ENCODE data around the gene CD4.

The CD4 gene

DNA sequence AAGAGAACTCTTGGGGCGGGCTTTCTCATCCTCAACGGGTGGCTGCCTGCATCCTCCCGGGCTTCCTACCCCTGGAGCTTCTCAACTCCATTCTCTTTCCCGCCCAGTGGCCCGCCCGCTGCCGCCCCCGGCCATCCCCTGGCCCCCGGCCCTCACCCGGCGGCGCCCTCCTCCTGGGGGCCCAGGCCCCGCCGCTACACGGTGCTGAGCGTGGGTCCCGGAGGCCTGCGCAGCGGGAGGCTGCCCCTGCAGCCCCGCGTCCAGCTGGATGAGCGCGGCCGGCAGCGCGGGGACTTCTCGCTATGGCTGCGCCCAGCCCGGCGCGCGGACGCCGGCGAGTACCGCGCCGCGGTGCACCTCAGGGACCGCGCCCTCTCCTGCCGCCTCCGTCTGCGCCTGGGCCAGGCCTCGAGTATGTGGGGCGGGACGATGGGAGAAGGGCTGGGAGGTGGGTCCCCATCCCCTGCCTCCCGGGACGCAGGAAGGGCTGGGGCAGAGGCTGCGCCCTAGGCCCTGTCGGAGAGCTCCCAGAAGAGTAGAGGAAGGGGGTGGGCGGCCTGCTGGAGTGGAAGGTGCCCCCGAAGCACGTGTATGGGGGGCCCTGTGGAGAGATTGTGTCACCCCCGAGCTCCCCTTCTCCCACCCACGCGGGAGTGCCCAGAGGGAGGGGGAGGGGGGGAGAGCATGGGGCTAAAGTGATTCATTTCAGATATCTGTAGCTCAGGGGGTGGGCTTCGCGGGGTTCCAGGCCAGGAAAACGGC, 15.6 kb upstream of the CD4 start:
- peaks cover 4% of the 10 kb centered on the region for H3K4me1 ChIP-seq (ENCODE audit: insufficient read depth, poor library complexity, severe bottlenecking)
- DNase-seq (ENCODE audit: low spot score) (no peak), ATAC-seq (ENCODE audit: low read depth) (no peak)
- TF ChIP-seq, protein P1, sequence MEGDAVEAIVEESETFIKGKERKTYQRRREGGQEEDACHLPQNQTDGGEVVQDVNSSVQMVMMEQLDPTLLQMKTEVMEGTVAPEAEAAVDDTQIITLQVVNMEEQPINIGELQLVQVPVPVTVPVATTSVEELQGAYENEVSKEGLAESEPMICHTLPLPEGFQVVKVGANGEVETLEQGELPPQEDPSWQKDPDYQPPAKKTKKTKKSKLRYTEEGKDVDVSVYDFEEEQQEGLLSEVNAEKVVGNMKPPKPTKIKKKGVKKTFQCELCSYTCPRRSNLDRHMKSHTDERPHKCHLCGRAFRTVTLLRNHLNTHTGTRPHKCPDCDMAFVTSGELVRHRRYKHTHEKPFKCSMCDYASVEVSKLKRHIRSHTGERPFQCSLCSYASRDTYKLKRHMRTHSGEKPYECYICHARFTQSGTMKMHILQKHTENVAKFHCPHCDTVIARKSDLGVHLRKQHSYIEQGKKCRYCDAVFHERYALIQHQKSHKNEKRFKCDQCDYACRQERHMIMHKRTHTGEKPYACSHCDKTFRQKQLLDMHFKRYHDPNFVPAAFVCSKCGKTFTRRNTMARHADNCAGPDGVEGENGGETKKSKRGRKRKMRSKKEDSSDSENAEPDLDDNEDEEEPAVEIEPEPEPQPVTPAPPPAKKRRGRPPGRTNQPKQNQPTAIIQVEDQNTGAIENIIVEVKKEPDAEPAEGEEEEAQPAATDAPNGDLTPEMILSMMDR (IDR thresholded peaks at IDR 0.05; ENCODE audit: poor library complexity, severe bottlenecking) = no peak
- H3K9me3 ChIP-seq (ENCODE audit: severe bottlenecking) = no peaks in the 10 kb centered on the region
- H3K27ac ChIP-seq (ENCODE audit: poor library complexity, severe bottlenecking) = no peak overlapping the region
- no peaks in the 10 kb centered on the region for H3K27me3 ChIP-seq (ENCODE audit: insufficient read depth, poor library complexity, severe bottlenecking)
- no peak overlapping the region for H3K4me3 ChIP-seq (ENCODE audit: severe bottlenecking)
- H3K36me3 ChIP-seq (ENCODE audit: low read depth) = peaks cover 9% of the 10 kb centered on the region; the same call in 1 of the 2 replicates

DNA sequence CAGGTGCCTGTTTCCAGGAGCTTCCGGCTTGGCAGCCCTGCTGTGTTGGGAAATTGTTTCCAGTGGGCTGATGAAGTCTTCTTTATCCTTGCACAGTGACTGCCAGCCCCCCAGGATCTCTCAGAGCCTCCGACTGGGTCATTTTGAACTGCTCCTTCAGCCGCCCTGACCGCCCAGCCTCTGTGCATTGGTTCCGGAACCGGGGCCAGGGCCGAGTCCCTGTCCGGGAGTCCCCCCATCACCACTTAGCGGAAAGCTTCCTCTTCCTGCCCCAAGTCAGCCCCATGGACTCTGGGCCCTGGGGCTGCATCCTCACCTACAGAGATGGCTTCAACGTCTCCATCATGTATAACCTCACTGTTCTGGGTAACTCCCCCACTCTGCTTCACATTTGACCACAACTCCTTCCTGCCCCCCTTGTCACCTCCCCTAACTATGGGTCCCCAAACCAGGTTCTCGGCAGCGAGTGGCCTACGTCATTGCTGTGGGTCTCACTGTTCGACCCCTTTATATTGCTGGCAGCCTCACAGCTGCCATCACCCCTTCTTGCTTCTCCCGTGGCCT, 14.7 kb upstream of the CD4 start:
- peaks cover 3% of the 10 kb centered on the region for H3K4me1 ChIP-seq (ENCODE audit: insufficient read depth, poor library complexity, severe bottlenecking)
- DNase-seq (ENCODE audit: low spot score) = no peak
- no peaks in the 10 kb centered on the region for H3K27me3 ChIP-seq (ENCODE audit: insufficient read depth, poor library complexity, severe bottlenecking)
- no peaks in the 10 kb centered on the region for H3K9me3 ChIP-seq (ENCODE audit: severe bottlenecking)
- no peak overlapping the region for H3K27ac ChIP-seq (ENCODE audit: poor library complexity, severe bottlenecking)
- ATAC-seq (ENCODE audit: low read depth) = no peak
- TF ChIP-seq, protein P1 (IDR thresholded peaks at IDR 0.05; ENCODE audit: poor library complexity, severe bottlenecking) = no peak
- H3K36me3 ChIP-seq (ENCODE audit: low read depth) = peaks cover 5% of the 10 kb centered on the region; the same call in 1 of the 2 replicates
- no peak overlapping the region for H3K4me3 ChIP-seq (ENCODE audit: severe bottlenecking)

DNA sequence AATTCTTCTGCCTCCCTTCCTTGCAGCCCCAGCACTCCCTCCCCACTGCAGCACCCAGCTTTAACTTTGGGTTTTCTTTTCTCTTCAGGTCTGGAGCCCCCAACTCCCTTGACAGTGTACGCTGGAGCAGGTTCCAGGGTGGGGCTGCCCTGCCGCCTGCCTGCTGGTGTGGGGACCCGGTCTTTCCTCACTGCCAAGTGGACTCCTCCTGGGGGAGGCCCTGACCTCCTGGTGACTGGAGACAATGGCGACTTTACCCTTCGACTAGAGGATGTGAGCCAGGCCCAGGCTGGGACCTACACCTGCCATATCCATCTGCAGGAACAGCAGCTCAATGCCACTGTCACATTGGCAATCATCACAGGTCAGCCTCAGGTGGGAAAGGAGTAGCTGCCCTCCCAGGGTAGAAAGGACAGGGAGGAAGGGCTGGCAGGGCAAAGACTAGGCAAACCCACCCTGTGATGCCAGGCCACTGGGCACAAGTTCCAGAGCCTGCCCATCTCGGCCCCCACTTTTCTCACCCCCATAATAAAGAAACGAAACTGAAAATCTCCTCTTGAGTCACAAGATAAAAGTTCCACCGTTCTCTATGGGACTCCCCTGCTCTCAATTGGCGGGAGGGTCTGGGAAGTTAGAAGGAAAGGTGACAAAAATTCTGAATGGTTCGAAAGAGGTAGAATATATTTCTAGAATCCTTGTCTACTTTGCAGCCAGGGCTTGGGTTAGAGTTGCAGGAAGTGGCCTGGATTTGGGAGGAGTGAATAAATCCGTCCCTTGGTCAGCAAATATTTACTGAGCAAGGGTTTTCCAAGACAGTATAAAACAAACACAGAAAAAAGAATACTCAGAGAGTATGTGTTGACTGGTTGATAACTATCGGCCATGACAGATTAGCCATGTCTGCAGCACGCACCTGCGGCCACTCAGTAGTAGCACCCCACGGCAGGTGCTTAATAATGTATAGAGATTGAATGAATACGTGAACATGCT, 13.8 kb upstream of the CD4 start:
- DNase-seq (ENCODE audit: low spot score) = no peak
- no peak for ATAC-seq (ENCODE audit: low read depth)
- no peaks in the 10 kb centered on the region for H3K27me3 ChIP-seq (ENCODE audit: insufficient read depth, poor library complexity, severe bottlenecking)

DNA sequence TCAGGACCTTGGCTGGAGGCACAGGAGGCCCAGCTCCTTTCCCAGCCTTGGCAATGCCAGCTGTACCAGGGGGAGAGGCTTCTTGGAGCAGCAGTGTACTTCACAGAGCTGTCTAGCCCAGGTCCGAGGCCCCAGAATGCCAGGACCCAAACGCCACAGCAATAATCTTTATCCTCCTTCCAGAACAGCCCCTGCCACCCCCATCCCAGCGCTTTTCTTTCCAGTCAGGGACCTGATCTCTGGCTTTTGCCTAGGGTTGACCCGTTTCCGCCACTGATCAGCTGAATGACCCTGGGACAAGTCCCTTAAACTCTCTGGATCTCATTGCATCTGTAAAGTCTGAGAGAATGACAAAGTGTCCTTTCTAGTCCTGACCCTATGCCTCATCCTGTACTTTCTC, 11.9 kb upstream of the CD4 start:
- peaks cover 3% of the 10 kb centered on the region for H3K4me1 ChIP-seq (ENCODE audit: insufficient read depth, poor library complexity, severe bottlenecking)
- H3K4me3 ChIP-seq (ENCODE audit: severe bottlenecking) = no peak overlapping the region
- no peaks in the 10 kb centered on the region for H3K9me3 ChIP-seq (ENCODE audit: severe bottlenecking)
- no peaks in the 10 kb centered on the region for H3K36me3 ChIP-seq (ENCODE audit: low read depth)
- no peak for ATAC-seq (ENCODE audit: low read depth)
- DNase-seq (ENCODE audit: low spot score) = no peak
- H3K27ac ChIP-seq (ENCODE audit: poor library complexity, severe bottlenecking) = no peak overlapping the region
- H3K27me3 ChIP-seq (ENCODE audit: insufficient read depth, poor library complexity, severe bottlenecking) = no peaks in the 10 kb centered on the region
- TF ChIP-seq, protein P1 (IDR thresholded peaks at IDR 0.05; ENCODE audit: poor library complexity, severe bottlenecking) = no peak

More for the DNA sequence above, 13.8 kb upstream of the CD4 start:
- Histone ChIP-seq H3K36me3 (ENCODE audit: low read depth) (no peaks in the 10 kb centered on the region), H3K27ac (ENCODE audit: poor library complexity, severe bottlenecking) (no peak overlapping the region), H3K9me3 (ENCODE audit: severe bottlenecking) (no peaks in the 10 kb centered on the region), H3K4me3 (ENCODE audit: severe bottlenecking) (no peak overlapping the region), H3K4me1 (ENCODE audit: insufficient read depth, poor library complexity, severe bottlenecking) (peaks cover 3% of the 10 kb centered on the region)
- TF ChIP-seq, protein P1 (IDR thresholded peaks at IDR 0.05; ENCODE audit: poor library complexity, severe bottlenecking) = no peak
